Right renal cortex interstitium (tissue), 3 donors: ENCODE data around the gene UBE3C. TPM values are rescaled to one million over a fixed set of nuclear protein-coding genes. Genes with fewer than 3 reads are reported as not detected.
"Not testable (repeated sequence)": the region's sequence is repeated elsewhere in the genome, so short reads cannot be mapped to it uniquely, and the experiment has no call there.

Experiments used
- DNase-seq, 3 donors: peaks; one replicate each; pipeline ENCODE4 v3.0.0-alpha.2; 2013; ENCODE audit warnings: low read depth in 3 of 3, low spot score in 2 of 3
- polyA plus RNA-seq, 3 donors: library from polyadenylated mRNA; unstranded; fragments of 120-200 nt; gene quantifications; one replicate each; pipeline ENCODE4 v1.2.1, GENCODE V29; 2013; ENCODE audit not compliant: insufficient read length in 3 of 3

Gene UBE3C
- polyA plus RNA-seq, 3 donors: 39.7 to 40.5 (median 39.8) TPM

- no peak for DNase-seq
Measured at GRCh38 chr7:157233677-157234076, 95.0 kb downstream of the UBE3C start.

DNA sequence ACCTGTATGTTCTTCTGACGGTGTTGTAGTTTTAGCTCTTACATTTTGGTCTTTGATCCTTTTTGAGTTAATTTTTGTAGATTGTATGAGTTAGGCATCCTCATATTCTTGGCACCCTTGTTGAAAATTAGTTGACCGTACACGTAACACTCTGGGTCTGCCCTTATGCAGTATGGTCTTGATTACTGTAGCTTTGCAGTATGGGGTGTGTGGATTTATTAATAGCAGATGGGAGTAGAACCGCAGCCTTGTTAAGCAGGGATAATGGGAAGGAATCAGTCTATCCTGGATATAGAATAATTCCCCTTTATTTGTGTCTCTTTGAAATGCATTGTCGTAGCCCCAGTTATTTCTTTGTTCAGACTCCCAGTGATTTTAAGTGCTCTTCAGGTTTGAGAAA is 95.5 kb downstream of the UBE3C start:
- no peak for DNase-seq

GRCh38 chr7:157235357-157236333 is 96.9 kb downstream of the UBE3C start:
- no peak for DNase-seq

- DNase-seq: no peak
Measured at GRCh38 chr7:157238087-157238486, 99.4 kb downstream of the UBE3C start.

- no peak for DNase-seq
Measured at GRCh38 chr7:157239571-157240270, 101.0 kb downstream of the UBE3C start.

GRCh38 chr7:157241631-157242030 is 102.9 kb downstream of the UBE3C start:
- DNase-seq: no peak

DNA sequence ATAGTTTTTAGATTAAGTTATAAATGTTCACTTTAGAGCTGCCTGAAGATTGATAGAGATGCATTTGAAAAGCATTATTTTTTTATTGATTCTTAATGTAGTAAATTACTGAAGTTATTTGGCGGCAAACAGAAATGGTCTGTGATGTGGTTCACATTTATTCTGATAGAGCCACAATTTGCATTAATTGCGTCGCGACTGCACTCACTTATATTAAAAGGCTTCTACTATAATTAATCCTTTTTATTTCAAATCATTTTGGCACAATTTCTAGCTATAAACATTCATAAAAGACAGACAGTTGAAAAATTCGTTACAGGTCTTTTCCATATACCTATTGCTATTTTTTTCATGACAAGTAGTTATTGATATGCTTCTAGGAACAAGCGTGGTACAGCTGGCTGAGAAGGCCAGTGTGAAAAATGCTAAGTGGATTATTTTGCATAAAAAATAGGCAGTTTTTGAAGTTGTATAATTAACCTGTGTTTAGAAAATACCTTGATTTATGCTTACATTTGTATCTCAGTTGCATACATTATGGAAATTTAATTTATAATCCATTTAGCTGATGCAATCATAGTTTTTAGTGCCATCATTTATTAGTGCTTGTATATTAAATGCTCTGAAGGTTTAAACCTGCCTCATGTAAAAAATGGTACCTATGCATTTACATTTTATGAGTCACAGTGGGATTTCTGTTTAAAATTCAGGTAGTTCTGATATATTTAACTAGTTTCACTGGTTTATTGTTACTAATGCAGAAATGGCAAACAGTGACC is 106.0 kb downstream of the UBE3C start:
- DNase-seq: no peak

DNA sequence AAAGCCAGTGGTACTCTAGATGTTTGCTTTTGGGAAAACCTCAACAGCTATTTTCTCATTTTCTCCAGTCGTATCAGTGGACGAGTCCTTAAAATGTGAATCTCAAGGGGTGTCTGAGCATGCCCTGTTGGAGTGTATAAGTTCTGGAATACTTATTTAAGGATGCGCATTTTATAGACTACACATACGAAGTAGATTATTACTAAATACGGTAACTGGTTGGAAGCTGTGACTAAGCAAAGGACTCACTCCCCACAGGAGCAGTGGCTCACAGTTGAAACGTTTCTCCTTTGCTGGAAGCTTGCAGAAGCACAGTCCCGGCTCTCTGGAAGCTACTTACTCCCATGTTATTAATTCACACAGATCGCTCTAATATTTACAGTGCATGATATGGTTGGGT is 107.3 kb downstream of the UBE3C start:
- DNase-seq: no peak

GRCh38 chr7:157248659-157249058 is 109.9 kb downstream of the UBE3C start:
- DNase-seq: no peak

GRCh38 chr7:157250605-157251228 is 112.0 kb downstream of the UBE3C start:
- DNase-seq: no peak

DNA sequence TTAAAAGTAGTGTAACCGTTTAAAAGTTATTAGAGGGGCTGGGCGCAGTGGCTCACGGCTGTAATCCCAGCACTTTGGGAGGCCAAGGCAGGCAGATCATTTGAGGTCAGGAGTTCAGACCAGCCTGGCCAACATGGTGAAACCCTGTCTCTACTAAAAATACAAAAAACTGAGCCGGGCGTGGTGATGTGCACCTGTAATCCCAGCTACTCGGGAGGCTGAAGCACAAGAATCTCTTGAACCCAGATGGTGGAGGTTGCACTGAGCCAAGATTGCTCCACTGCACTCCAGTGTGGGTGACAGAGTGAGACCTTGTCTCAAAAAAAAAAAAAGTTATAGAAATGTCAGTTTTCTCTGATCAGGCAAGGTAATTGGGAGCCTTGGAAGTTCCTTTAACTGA is 113.1 kb downstream of the UBE3C start:
- DNase-seq: not testable (repeated sequence)

GRCh38 chr7:157253850-157254249 is 115.1 kb downstream of the UBE3C start:
- no peak for DNase-seq

GRCh38 chr7:157254781-157255180 is 116.1 kb downstream of the UBE3C start:
- DNase-seq: not testable (repeated sequence)

GRCh38 chr7:157255201-157255606 is 116.5 kb downstream of the UBE3C start:
- DNase-seq: no peak

DNA sequence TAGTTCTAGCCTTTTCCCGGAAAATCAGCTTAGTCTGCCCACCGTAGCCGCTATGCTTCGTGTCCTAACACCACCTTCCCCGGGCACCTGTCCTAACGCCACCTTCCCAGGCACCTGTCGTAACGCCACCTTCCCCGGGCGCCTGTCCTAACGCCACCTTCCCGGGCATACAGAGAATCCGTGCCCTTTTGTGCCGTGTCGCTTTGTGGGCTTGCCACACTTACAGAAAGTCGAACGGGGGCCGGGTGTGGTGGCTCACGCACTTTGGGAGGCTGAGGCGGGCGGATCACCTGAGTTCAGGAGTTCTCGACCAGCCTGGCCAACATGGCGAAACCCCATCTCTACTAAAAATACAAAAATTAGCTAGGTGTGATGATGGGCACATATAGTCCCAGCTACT is 124.4 kb downstream of the UBE3C start:
- DNase-seq: no peak

DNA sequence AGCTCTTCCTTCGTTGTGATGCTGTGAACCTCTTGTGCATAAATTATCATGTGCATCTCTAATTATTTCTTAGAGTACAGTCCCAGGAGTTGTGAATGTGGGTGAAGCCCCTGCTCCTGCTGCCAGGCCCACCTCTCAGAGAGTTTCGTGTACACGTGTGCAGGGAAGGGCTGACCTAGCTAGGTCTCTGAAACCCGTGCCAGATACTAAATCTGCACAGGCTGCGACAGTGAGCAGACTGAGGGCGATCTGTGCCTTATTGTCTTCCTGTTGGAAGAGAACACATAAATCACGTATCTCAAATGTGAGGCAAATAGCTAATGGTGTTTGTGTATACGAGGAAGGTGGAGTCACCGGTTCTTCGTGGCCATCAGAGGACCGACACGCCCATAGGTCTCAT is 126.3 kb downstream of the UBE3C start:
- no peak for DNase-seq

DNA sequence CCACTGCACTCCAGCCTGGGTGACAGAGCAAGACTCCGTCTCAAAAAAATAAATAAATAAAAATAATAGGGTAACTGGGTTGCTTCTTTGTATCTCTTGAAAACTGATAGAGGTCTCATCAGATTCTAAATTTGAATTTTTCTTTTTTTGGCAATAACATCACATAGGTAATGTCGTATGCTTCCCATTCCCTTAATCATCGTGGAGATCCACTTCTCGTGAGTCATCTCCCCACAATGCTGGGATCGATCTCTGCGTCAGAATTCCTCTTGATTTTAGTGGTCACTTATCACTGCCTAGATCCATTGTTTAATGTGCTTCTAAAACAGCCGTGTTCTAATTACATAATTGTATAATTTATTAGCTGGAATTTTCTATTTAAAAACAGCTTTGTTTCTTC is 127.5 kb downstream of the UBE3C start:
- no peak for DNase-seq

GRCh38 chr7:157267516-157267915 is 128.8 kb downstream of the UBE3C start:
- DNase-seq: no peak

DNA sequence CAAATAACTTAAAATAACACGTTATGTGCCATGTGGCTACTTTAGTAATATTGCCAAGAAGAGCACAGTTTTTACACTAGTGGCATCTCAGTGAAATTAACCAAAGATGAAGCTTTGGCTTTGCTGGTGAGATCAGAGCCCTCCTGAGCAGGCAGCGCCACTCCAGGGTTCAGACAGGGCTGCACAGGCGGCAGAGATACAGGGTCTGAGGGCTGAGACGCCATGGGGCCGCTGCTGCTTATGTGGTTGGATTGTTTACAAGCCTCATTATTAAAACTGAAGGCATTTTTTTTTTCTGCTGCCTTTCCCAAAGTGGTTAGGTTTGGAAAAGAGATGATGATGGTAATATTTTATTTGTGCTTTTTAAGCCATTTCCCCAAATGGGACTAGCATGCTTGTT is 129.2 kb downstream of the UBE3C start:
- no peak for DNase-seq

GRCh38 chr7:157268540-157268939 is 129.8 kb downstream of the UBE3C start:
- no peak for DNase-seq
